Smooth muscle cell (in vitro differentiated cells): Measurements from ENCODE around the gene CRYBB3. TPM values are rescaled to one million over a fixed set of nuclear protein-coding genes. Genes with fewer than 3 reads are reported as not detected.

ENCODE experiments used
- DNase-seq: peaks from one replicate; lab custom pipeline; 2025; ENCODE audit not compliant: unreplicated experiment; lab: John Stamatoyannopoulos, UW
- H2AFZ ChIP-seq: fragments of 200-600 bp; sonication (generic); 2 replicates; pipeline ENCODE4 v1.6.0; 2016; ENCODE audit warnings: antibody characterized with exemption, low read depth, mild to moderate bottlenecking
- H3F3A ChIP-seq: fragments of 200-600 bp; sonication (generic); 2 replicates; pipeline ENCODE4 v1.6.0; 2017; ENCODE audit warnings: antibody characterized with exemption, low read depth
- H3K27ac ChIP-seq: fragments of 200-600 bp; sonication (generic); 2 replicates; pipeline ENCODE4 v1.5.1; 2016; ENCODE audit warnings: low read depth, mild to moderate bottlenecking
- H3K27me3 ChIP-seq: fragments of 200-600 bp; sonication (generic); 2 replicates; pipeline ENCODE4 v1.6.1; 2016; ENCODE audit warnings: low read depth, mild to moderate bottlenecking
- H3K36me3 ChIP-seq: fragments of 200-600 bp; sonication (generic); 2 replicates; pipeline ENCODE4 v1.5.1; 2016; ENCODE audit warnings: low read depth
- H3K4me1 ChIP-seq: fragments of 200-600 bp; sonication (generic); 2 replicates; pipeline ENCODE4 v1.5.1; 2016; ENCODE audit warnings: low read depth
- H3K4me2 ChIP-seq: fragments of 200-600 bp; sonication (generic); 2 replicates; pipeline ENCODE4 v1.6.0; 2016; ENCODE audit warnings: mild to moderate bottlenecking
- H3K4me3 ChIP-seq: fragments of 200-600 bp; sonication (generic); 2 replicates; pipeline ENCODE4 v1.5.1; 2016; ENCODE audit warnings: mild to moderate bottlenecking
- H3K79me2 ChIP-seq: fragments of 200-600 bp; sonication (generic); 2 replicates; pipeline ENCODE4 v1.6.0; 2016; ENCODE audit warnings: low read depth, mild to moderate bottlenecking
- H3K9ac ChIP-seq: fragments of 200-600 bp; sonication (generic); 2 replicates; pipeline ENCODE4 v1.6.0; 2016; ENCODE audit warnings: low read depth
- H3K9me3 ChIP-seq: fragments of 200-600 bp; sonication (generic); replicated peaks from 2 replicates; pipeline ENCODE4 v1.5.1; 2016; ENCODE audit warnings: low read depth
- H4K20me1 ChIP-seq: fragments of 200-600 bp; sonication (generic); 2 replicates; pipeline ENCODE4 v1.6.0; 2016; ENCODE audit warnings: low read depth
- CTCF ChIP-seq: fragments of 200-600 bp; sonication (generic); IDR thresholded peaks from 2 replicates; pipeline ENCODE4 v1.5.1; 2017; ENCODE audit warnings: borderline replicate concordance, mild to moderate bottlenecking, antibody characterized with exemption; ENCODE audit not compliant: insufficient read depth, poor library complexity, severe bottlenecking
- WGBS: methylation state at CpG from one replicate; pipeline ENCODE4 v1.1.7; 2016; ENCODE audit warnings: low lambda C conversion rate; 5-methylcytosine and 5-hydroxymethylcytosine counted together
- polyA plus RNA-seq: library from polyadenylated mRNA; unstranded; fragments of >200 nt; fragmentation: Nextera tagmentation; extraction: Ambion mirVana; gene quantifications from 2 replicates; pipeline ENCODE4 v1.2.1, GENCODE V29; 2016
- total RNA-seq: library from RNA; depleted of rRNA; stranded (reverse); fragments of >200 nt; gene quantifications from 2 replicates; pipeline ENCODE4 v1.2.3, GENCODE V29; 2014

Gene CRYBB3
- total and polyA plus RNA-seq, 2 experiments from 2014 or later, result not detected

DNA sequence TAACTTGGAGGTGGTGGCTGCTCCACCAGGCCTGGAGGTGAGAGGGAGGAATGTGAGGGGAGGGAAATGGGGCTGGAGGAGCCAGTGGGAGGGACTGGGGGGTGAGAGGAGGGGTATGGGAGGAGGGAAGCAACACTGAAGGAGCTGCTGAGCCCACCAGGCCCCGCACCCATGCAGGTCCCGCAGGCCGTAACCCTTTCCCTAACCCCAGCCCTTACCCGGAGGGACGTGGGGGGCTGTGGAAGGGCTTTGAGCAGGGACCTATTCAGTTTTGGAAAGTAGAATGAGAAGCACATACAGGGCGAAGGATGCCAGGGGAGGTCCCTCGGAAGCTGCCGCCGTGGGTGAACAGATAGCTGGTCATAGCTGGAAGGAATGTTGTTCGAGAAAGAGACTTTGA, 33.9 kb upstream of the CRYBB3 start:
- Histone ChIP-seq H3K79me2 (no peaks in the 10 kb centered on the region), H3K27ac (no peak overlapping the region), H3K36me3 (no peaks in the 10 kb centered on the region), H3K4me2 (no peak overlapping the region), H3K27me3 (no peaks in the 10 kb centered on the region), H2AFZ (no peak overlapping the region), H3K9me3 (no peaks in the 10 kb centered on the region), H3K4me3 (no peak overlapping the region), H3K9ac (no peak overlapping the region), H3F3A (no peaks in the 10 kb centered on the region), H4K20me1 (peaks cover 18% of the 10 kb centered on the region), H3K4me1 (no peaks in the 10 kb centered on the region)
- DNase-seq, result no peak
- 99% methylated on average over 10 of the region's 10 CpGs for WGBS
- TF ChIP-seq CTCF, result no peak

DNA sequence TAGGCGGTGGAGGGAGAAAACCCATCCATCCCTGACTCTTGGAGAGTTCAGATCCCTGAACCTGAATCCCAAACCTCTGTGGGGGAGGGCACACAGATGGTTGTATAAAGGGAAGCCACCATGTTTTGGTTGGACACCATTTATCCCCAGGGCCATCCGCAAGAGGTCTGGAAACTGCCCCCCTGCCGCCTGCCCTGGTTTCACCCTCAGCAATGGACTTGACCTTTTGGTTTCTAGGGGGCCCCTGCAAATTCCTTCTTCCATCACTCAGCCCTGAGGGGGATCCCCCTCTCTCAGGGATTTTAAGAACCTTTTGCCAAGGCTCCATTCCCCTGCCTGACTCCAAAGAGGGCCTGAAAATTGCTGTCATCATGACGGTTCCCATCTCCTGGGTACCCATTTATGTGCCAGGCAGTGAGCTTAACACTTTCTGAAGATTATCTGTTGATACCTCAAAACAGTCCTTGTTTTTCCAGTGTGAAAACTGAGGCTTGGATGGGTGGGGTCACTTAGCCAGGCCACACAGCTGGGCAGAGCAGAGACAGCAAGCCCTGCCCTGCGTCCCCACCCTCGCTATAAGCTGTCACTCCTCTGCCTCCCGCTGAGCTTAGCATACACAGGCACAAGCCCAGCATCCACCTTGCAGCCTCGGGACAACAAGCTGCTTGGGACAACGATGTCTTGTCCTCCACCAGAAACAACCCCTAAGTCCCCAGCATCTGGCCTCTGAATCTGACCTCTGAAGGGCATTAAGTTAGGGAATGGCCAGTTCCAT, 33.2 kb upstream of the CRYBB3 start:
- H3K4me2 ChIP-seq, result no peak overlapping the region
- TF ChIP-seq CTCF, result no peak
- H3K36me3 ChIP-seq, result no peaks in the 10 kb centered on the region
- no peaks in the 10 kb centered on the region for H3K79me2 ChIP-seq
- DNase-seq, result no peak
- H3K27ac ChIP-seq, result no peak overlapping the region
- no peaks in the 10 kb centered on the region for H3F3A ChIP-seq
- no peak overlapping the region for H2AFZ ChIP-seq
- 92% methylated on average over 9 of the region's 9 CpGs for whole genome bisulfite sequencing
- no peaks in the 10 kb centered on the region for H3K4me1 ChIP-seq
- H3K9ac ChIP-seq, result no peak overlapping the region
- no peaks in the 10 kb centered on the region for H3K27me3 ChIP-seq
- peaks cover 18% of the 10 kb centered on the region for H4K20me1 ChIP-seq
- H3K9me3 ChIP-seq, result no peaks in the 10 kb centered on the region
- H3K4me3 ChIP-seq, result no peak overlapping the region

DNA sequence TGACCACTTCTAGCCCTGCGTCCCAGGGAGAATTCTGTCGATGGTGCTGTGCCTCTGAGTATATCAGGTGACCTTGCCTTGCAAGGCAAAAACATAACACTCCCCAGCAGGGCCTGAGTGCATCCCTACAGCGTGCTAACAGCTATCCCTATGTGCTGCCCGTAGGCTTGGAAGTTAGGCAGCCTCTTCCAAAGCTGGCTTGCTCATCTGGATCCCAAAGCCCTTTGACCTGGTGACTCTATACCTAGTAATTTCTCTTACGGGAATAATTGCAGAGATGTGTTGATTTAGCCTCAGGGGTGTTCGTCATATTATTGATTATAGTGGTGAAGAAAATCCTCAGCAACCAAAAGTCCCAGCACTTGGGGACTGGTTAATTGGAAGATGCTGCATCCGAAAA, 32.6 kb upstream of the CRYBB3 start:
- Histone ChIP-seq H3K4me2 (no peak overlapping the region), H3F3A (no peaks in the 10 kb centered on the region), H3K79me2 (no peaks in the 10 kb centered on the region), H3K27ac (no peak overlapping the region), H3K9ac (no peak overlapping the region), H2AFZ (no peak overlapping the region), H3K4me1 (no peaks in the 10 kb centered on the region), H3K4me3 (no peak overlapping the region), H3K36me3 (no peaks in the 10 kb centered on the region), H3K9me3 (no peaks in the 10 kb centered on the region), H3K27me3 (no peaks in the 10 kb centered on the region), H4K20me1 (peaks cover 13% of the 10 kb centered on the region)
- no peak for TF ChIP-seq CTCF
- WGBS, result 88% methylated on average over 7 of the region's 7 CpGs
- DNase-seq, result no peak
